ENCODE measurements around the gene HOPX.
"Not testable (repeated sequence)": the region's sequence is repeated elsewhere in the genome, so short reads cannot be mapped to it uniquely, and the experiment has no call there.

HOPX gene

DNA sequence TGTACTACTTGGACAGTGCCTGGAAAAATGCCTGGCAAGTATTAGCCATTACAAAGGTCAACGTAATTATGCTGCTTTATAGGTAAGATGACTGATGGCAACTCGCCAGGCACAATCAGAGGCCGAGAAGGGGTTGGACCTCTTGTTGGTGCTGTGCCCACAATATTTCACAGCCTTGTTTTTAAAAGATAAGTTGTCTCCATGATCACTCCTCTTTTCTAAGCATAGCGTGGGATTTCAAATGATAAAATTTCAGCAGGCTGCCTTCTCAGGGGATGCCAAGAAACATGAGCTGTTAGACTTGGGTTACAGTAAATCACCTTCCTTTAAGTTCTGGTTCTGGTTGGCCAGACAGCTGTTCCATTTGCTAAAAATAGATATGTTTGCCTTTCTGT lies 26.9 kb downstream of the HOPX start:
- no peak for DNase-seq (ENCODE audit: low read depth in 2 of 2)

DNA sequence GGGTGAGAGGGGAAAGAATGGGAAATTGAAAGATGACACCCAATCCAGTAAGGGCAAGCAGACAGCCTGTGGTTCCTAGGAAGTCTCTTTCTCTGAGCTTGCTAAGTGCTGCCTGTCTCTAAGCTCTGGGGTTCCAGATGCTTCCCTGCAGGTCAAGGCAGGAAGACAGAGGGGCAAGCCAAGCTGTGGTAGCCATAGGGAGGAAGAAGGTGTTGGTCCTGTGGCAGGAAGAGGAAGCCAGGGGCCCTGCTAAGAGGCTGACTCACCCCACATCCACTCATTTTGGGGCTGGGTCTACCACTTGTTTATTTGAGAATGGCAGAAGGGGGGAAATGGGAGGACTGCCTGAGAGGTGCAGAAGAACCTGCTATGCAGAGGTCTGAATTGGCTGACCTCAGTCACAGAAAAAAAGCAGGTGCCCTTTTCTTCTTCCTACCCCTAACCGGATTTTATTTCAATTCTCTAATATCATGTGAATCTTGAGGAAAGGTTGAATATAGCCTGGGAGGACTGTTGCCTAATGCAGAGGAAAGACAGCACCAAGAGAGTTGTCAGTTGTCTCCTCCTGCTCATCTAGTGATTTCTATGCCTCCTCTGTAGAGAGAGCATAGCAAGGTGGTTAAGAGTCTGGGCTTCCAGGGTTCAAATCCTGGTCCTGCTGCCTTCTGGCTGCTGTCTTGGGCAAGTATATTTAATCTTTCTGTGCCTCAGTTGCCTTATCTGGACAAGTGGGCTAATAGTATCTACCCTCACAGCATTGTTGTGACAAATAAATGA lies 27.4 kb downstream of the HOPX start:
- DNase-seq (ENCODE audit: low read depth in 2 of 2) = no peak

DNA sequence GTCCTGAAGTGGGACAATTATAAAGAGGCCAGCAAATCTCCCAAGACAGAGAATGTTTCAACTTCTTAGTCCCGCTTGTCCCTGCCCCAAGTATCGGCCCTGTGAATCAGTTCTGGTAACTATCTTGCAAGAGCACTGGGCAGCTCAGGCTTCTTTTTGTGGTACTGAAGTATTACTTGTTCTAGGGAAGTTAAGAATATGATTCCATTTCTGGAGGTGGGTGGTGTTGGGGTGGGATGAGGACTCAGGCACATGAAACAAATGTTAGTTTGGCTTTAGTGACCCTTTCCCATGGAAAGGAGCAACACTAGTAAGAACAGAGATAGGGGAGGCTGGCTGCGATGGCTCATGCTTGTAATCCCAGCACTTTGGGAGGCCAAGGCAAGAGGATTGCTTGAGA lies 28.9 kb downstream of the HOPX start:
- no peak for DNase-seq (ENCODE audit: low read depth in 2 of 2)

DNA sequence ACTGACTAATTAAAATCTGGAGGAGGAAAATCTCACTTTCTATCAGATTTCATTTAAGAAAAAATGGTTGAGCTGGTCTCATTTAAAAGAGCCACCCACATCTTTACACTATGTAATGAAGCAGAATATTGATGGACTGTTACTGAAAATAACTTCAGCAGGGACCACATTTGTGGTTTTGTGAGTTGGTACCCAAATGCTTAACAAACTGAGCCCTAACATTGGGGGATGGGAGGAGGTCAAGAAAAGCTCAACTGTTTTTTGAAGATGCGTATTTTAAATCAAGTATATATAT lies 30.1 kb downstream of the HOPX start:
- no peak for DNase-seq (ENCODE audit: low read depth in 2 of 2)

DNA sequence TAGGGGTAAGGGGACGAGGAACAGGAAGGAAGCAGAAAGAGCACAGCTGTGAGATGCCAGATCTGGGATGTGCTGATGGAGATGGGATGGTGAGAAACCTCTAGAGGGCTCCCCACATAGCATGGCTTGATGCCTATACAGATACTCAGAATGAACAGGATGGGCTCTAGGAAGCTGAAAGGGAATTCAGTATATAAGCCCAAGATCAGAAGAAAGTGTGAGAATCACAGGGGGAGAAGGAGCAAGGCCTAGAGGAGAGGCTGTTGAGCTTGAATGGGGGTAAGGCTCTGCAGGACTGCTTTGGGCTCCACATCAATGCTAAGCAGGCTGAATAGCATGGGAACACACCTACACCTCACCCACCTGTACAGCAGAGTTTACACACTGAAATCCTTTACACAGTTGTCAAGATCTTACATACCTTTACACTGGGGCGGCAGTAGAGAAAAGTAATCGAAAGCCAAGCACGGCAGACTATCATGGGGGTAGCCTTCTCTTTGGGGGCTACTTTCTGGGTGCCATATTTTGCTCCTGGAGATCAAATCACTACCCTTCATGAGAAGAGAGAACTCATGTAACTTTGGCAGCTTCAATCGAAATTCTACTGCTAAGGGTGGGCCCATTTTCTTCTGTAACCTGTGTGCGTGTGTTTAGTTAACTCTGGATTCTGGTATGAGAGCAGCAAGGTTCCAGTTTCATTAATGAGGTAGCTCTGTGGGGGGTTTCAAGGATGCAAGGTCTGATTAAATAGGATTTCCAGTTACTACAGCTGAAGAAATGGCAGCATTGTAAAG lies 30.6 kb downstream of the HOPX start:
- DNase-seq (ENCODE audit: low read depth in 2 of 2) = no peak

DNA sequence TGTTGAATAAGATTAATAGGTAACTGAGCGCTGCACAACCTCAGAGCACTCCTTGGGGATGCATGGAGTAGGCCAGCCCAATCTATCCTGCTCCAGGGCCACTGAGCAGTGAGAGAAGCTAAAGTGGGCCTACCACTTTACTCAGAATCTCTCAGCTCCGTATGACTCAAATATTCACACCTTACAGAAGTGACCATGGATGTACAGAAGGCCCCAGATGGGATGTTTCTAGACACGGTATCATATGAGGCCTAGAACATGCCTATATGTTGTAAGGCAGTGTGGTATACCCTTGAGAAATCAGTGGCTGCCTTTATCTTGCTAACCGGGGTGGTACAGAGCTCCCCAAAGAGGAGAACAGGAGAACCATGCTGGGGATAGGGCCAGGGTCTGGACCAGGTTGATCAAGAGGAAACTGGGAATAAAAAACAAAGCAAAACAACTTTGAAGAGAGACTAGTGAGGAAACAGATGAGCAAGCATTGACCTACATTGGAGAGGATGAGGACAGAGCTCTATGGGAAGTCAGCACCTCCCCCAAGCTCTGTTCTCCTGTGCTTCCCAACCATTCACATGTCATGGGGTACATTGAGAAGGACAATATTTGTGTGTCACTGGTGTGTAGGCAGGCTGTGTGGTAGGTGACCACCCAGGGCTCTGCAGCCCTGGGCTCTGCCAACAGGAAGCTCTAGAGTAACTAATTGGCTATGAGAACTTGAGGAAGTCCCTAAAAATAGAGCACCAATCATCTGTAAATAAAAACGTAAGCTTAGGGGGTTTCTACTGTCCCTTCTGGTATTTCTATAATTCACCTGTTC lies 31.4 kb downstream of the HOPX start:
- DNase-seq (ENCODE audit: low read depth in 2 of 2) = no peak

DNA sequence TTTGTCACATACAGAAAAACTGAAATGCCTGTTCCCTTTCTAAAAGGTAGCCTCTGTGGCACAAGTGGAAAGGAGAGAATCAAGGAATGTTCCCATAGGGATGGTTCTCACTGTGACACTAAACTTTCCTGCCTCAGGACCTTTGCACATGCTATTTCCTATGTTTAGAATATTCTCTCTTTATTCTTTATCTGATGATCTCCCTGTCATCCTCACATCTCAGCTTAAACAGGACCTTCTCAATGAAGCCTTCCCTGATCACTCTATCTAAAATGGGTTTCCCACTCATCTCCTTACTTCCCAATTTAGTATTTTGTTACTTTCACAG lies 32.3 kb downstream of the HOPX start:
- DNase-seq (ENCODE audit: low read depth in 2 of 2) = no peak

DNA sequence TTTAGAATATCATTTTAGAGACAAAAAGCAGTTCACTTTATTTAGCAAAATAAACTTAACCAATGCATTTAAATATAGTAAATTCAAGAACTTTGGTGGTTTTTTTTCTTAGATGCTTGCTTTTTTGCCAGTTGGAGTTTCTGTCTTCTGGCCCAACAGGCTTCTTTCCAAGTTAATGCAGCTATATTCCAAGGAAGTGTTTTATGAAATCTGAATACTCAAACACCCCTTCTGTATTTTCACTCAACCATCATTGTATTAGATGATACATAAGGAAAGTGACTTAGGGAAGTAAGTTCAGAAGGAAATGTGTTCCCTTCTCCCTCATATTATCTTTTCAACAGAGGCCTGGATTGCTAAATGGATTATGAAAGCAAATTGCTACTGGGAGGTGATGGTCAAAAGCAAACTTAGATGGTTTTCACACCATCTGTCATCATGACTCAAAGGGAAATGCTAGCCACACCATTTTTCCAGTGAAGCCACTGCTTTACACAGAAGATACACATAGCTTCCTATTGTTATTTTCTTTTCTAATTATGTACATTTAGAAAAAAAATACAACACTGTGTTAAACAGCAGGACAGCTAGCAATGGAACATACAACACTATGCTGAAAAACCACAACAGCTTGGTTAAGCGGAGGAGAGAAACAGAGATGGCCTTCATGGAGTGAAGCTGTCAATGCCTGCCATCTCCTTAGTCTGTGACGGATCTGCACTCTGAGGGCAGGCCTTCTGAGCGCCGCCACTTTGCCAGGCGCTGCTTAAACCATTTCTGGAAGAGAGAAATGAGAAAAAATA lies 32.9 kb downstream of the HOPX start:
- no peak for DNase-seq (ENCODE audit: low read depth in 2 of 2)

DNA sequence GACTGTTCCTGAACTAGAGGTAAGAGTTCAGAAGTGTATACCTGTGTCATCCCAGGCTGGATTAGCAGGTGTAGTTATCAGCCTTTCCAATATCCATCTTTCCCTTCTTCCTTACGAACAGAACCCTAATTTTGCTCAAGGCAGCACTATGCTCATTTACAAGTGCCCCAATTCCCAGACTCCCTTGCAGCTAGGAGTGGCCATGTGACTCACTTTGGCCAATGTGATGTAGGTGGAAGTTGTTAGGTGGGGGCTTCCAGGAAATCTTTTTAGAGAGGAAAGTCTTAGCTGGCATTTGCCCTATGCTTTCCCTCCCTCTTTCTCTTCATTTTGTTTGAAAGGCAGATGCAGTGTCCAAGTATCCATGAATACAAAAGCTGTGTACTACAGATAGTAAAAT lies 34.8 kb downstream of the HOPX start:
- no peak for DNase-seq (ENCODE audit: low read depth in 2 of 2)

DNA sequence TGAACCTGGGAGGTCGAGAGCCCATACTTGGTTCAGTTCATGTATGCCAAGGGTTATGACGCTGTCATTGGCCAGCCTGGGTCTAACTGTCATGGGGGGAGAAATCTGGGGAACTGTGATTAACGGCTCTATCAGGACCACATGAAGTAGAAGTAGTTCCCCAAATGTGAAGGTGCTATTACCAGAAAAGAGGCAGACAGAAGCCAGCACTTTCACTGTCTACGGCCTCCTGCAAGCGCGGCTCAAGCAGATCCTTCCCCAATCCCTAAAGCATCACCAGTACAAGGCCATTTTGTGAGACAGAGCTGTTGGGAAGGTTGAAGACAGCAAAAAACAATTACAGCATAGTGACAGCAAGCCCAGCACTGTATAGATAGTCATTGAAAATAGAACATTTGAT lies 37.5 kb downstream of the HOPX start:
- no peak for DNase-seq (ENCODE audit: low read depth in 2 of 2)

DNA sequence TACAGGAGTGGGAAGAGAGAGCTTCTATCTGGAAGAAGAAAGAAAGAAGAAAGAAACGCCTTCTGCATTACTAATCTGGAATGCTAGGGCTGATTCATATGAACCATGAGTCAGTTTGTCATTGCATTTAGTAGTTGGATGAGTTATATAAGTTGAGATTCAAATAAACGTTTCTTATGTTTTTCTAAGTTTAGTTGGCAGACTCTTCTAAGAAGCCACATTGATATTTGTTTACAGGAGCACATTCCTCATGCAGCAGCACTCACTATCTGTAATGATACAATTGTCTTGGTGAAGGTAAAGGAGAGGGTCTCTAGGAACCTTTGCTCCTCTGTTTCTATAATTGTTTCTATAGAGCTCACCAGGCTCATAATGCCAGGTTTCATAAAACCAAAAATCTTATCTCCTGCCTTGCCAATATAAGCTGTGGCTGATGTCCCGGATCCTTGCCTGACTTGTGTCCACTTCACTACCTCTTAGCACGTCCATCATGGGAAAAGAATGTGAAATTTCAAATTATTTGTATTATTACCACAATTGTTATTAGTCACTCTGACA lies 39.5 kb downstream of the HOPX start:
- DNase-seq (ENCODE audit: low read depth in 2 of 2) = no peak

DNA sequence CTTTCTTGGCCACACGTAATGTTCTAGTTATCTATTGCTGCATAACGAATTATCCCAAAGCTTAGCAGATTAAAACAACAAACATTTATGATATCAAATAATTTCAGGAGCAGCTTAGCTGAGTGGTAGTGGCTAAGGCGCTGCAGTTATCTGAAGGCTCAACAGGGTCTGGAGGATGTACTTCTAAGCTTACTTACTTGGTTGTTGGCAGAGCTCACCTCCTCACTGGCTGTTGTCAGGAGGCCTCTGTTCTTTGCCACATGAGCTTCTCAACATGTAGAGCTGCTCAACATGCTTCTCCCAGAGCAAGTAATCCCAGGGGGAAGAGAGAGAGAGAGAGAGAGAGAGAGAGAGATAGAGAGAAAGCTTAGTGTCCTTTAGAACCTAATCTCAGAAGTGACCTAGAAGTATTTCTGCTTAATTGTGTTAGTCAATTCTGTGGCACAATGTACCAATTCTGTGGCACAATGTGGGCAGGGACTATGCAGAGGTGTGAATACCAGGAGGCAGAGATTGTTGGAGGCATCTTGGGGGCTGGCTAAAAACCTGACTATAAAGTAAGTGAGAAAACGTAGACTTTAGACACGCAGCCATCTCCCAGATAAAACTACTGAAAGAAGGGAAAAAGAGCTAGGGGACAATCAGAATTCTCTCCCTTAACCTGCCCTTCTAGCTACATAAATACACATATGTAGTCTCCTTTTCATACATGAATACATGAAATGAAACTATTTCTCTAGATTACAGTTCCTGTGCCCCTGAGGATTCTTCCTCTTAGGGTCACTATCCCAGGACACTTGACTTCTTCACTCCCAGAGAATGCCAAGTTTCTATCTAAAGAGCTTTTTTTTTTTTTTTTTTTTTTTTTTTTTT lies 40.2 kb downstream of the HOPX start:
- DNase-seq (ENCODE audit: low read depth in 2 of 2) = no peak

DNA sequence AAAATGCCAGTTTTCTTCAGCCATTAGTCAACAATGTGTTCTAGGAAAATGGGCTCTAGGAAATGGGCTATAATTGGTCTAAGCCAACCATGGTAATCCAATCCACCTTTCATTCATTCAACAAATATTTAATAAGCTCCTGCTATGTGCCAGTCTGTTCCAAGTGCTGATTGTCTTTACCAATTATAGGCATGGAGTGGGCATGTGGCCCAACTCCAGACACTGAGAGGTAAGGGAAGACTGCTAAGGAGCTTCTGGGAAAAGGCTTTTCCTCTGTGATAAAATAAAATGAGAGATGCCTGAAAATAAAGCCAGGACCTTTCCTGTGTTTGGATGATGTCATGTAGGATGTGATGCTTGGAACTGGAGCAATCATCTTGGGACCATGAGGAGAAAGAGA lies 43.3 kb downstream of the HOPX start:
- no peak for DNase-seq (ENCODE audit: low read depth in 2 of 2)

DNA sequence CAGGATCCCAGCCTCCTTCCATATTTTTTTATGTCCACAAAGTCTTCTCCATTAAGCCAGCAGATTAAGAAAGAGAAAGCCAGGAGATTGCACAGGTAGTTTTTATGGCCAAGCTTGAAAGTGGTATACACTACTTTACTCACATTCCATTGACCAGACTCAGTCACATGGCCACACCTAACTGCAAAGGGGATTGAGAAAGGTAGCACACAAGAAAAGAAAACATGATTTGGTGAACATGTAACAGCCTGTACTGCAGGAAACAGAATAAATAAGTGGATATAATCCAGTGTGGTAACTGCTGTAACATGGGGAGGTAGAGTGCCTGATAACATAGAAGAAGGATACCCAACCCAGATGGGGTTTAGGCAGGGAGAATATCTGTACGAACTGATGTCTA lies 43.9 kb downstream of the HOPX start:
- no peak for DNase-seq (ENCODE audit: low read depth in 2 of 2)

DNA sequence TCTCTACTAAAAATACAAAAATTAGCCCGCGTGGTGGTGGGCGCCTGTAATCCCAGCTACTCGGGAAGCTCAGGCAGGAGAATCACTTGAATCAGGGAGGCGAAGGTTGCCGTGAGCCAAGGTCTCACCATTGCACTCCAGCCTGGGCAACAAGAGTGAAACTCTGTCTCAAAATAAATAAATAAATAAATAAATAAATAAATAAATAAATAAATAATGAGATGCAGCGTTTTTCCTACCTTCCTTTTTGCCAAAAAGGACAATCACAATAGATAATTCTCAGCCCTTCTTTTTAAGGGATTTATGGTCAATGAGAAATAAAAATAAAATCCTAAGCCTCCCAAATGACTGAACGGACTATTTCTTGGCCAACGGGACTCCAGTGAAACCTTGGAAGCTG lies 46.1 kb downstream of the HOPX start:
- DNase-seq (ENCODE audit: low read depth in 2 of 2) = not testable (repeated sequence)

DNA sequence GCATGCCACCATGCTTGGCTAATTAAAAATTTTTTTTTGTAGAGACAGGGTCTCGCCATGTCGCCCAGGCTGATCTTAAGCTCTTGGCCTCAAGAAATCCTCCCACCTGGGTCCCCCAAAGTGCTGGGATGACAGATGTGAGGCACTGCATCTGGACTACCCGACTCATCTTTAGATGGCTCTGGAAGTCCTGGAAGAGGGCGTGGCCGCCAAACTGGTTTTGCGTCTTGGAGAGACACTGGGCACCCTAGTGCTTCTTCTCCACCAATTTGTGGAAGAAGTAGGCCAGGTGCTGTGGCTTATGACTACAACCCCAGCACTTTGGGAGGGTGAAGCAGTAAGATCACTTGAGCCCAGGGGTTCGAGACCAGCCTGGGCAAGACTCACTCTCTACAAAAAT lies 47.6 kb downstream of the HOPX start:
- DNase-seq (ENCODE audit: low read depth in 2 of 2) = no peak

DNA sequence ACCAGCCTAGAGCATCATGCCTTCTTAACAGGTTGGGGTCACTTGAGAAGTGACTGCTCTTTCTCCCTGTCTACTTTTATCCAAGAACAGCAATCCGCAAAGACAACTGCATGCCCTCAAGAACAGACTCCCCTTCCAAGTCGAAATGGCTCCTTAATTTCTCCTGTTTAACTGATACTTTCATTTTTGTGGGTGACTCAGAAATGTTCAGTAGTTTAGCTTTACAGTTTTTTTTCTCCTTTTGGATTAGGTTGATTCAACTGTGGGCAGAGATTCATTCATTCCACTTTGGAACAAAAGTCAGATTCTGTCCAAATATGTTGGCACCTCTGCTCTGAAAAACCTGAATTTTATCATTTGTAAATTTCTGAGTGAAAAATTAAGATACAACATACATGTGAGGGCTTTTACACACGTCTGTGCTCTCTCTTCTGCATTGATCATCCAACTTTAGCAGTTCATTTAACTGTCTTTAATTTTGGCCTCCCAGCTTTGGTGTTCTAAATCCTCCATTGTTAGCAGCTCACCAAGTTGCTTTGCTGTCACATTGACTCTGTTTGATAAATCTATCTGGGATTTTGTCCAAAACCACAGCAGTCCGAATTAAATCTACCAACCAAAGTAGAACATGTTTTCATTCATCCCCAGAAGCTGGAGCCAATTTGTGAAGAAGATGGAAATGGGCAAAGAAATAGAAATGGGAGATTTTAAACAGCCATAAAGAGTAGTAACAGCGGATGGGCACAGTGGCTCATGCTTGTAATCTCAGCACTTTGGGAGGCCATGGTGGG lies 50.0 kb downstream of the HOPX start:
- no peak for DNase-seq (ENCODE audit: low read depth in 2 of 2)

DNA sequence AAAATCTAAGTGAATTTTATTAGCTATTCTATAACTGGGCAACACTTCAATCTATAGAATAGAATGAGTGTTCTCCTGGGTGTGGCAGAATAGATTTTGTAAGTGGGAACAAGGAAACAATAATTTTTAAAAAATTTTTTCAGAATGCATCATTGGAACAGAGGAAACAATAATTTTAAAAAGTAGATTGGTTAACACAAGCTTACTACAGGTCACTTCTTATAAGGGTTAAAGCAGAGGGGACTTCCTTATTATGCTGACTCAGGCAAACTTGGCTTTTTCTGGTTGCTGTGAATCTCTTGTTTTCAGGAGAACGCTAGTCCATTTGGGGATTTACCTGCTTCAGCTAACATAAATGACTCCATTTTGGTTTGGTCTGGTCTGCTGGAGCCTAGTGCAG lies 52.5 kb downstream of the HOPX start:
- DNase-seq (ENCODE audit: low read depth in 2 of 2) = no peak

DNA sequence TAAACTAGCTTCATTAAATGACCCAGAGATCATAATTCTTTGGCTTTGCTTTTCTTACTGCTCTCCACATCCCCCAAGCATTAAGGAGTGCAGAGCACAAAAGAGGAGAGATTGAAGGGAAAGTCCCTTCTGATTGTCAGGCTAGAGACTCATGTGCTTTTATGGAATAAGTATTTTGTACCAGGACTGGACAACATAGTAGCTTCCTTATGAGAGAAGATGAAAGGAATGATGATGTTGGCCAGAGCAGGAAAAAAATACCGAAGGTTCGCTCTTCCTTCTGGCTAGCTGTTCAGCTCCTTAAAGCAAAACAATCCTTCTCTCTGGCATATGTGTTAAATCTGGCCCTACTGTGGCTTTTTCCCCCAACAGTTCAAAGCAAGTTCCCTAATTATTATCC lies 53.1 kb downstream of the HOPX start:
- no peak for DNase-seq (ENCODE audit: low read depth in 2 of 2)

DNA sequence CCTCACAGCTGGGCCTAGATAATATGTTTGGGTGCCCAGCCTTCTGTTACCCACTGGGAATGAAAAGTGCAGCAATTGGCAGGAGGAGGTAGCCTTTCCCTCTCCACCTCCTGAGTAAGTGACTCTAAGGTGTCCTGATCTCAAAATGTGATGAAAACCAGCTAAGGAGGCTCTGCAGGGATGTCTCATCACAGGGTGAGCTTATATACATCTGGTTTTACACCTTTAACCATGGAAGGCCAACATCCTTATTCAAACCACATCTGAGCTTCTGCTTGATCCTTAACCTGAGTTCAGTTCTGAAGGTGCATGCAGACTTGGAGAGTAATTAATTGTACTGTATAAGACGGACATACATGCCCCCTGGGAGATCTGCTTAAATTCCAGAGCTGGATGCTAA lies 53.7 kb downstream of the HOPX start:
- DNase-seq (ENCODE audit: low read depth in 2 of 2) = no peak

All from stimulated activated CD8-positive, alpha-beta memory T cell treated with anti-CD3 and anti-CD28 coated beads, Interleukin-7, amount 100 ng/mL, for 4 hours (primary cell).